HG03378 (cell line): ENCODE results near the gene TMEM132E.

ENCODE experiments used
- ATAC-seq: cut with Tn5 transposase; IDR thresholded peaks from one replicate; pipeline ENCODE4 v1.9.1; 2021; ENCODE audit warnings: mild to moderate bottlenecking, moderate library complexity; ENCODE audit not compliant: unreplicated experiment

Gene TMEM132E

GRCh38 chr17:34658811-34659560 is 79.6 kb downstream of the TMEM132E start:
- no peak for ATAC-seq

- no peak for ATAC-seq
These were observed 84.3 kb downstream of the TMEM132E start for GRCh38 chr17:34663714-34664113.

DNA sequence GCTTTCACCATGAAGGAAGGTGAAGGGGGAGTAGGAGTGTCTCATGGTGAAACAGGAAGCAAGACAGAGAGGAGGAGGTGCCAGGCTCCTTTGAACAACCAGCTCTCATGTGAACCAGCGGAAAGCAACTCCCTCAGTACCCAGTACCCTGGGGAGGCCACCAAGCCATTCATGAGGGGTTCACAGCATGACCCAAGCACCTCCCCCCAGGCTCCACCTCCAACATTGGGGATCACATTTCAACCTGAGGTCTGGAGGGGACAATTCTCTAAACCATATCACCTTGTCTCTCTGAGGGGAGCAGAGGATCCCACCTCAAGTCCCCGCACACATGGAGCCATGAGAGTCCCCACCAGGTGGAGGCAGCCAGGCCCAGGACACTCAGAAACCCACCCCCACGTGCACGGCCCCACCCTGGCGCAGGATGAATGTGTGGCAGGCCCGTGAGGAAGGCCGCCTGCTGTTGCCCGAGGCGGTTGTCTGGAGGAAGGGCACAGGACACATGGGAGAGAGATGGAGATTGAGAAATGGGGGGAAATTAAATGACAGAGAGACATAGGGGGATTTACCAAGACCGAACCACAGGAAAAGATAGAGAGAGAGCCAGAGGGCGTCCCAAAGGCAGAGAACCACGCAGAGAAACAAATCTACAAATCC is 85.9 kb downstream of the TMEM132E start:
- ATAC-seq: no peak

GRCh38 chr17:34665819-34666763 is 86.7 kb downstream of the TMEM132E start:
- ATAC-seq: no peak

- no peak for ATAC-seq
These were observed 88.3 kb downstream of the TMEM132E start for GRCh38 chr17:34667656-34668055.

GRCh38 chr17:34668206-34668605 is 88.8 kb downstream of the TMEM132E start:
- no peak for ATAC-seq

GRCh38 chr17:34669511-34669910 is 90.1 kb downstream of the TMEM132E start:
- ATAC-seq: no peak

- ATAC-seq: no peak
These were observed 91.2 kb downstream of the TMEM132E start for GRCh38 chr17:34670618-34671017.

- ATAC-seq: no peak
These were observed 91.8 kb downstream of the TMEM132E start for GRCh38 chr17:34671191-34671590.

DNA sequence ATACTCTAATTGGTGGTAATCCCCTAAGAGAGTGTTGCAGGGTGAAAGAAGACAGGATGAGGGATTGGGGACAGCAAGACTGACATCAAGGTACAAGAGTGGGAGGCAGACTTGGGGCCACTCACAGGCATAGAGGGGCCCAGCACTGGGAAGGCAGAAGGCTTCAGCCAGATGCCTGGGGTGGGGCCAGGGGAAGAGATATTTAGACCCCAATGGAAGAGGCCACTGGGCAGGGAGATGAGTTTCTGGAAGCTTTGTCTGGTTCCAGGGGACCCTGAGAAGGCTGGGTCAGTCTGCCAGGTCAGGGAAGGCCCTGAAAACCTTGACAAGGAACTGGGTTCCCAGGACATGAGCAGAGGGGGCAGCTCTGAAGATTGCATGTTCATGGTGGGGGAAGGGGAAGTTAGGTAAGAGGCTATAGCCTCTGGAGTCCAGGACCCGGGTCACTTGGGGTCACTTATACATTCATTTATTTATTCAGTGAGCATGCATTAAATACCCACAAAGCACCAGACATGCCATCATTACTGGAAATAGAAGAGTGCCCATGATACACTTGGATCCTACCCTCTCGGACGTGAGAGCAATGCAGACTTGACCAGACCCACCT is 92.9 kb downstream of the TMEM132E start:
- ATAC-seq: no peak

- no peak for ATAC-seq
These were observed 94.1 kb downstream of the TMEM132E start for GRCh38 chr17:34673516-34673915.

DNA sequence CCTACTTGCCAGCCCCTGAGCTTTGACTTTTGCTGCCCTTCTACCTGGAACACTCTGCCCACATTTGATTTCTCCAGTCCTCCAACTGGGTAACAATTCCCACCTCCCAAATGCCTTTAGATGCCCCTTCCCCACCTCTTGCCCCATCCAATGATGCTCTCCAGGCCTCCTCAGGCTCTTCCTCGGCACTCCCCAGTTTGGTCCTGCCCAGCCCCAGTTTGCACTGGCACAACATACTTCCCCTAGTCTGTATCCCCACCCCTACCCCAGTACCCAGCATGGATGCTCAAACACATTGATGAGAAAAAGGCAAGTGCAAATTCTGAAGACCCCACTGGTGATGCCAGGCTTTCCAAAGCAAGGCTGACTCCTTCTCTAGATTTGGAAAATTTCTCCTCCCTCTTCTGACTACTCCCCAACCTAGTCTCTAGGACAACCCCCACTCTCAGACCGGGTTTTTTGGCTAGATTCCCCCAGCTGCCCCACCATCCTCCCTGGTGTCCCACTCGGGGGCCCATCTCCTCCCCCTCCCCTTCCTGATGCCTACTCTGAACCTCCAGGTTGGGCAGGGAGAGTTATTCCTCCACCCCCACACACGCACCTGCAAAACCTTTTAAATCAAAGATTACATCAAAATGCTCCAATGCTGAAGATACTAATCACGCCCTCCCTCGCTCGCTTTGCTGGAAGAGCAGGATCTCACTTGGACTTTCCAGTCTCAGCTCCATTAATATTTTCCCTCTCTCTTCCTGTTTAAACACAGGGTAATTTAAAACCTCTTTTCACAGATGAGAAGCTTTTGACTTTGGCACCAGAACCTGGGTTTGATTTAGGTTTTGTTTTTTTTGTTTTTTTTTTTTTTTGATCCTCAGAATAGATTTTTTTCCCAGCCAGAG is 94.9 kb downstream of the TMEM132E start:
- ATAC-seq: no peak

GRCh38 chr17:34675143-34675542 is 95.8 kb downstream of the TMEM132E start:
- no peak for ATAC-seq

DNA sequence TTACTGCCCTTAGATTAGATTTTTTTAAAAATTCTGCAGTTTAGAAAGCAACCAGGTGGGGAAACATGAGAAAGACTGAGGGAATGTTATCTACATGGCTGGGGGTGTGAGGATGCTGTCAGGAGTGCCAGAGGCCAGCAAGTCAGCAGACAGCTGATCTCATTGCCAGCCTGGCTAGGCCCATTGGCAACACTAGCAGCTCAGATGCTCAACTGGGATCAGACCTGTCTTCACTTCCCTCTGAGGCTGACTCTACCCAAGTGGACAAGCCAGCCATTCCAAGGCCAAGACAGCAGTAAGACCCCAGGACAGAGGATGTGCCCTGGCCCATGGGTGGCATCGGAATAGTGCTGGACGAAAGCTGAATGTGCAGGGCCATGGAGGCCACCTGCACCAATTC is 96.2 kb downstream of the TMEM132E start:
- ATAC-seq: no peak

GRCh38 chr17:34680151-34680550 is 100.8 kb downstream of the TMEM132E start:
- ATAC-seq: no peak

- ATAC-seq: no peak
These were observed 102.9 kb downstream of the TMEM132E start for GRCh38 chr17:34682305-34682704.

DNA sequence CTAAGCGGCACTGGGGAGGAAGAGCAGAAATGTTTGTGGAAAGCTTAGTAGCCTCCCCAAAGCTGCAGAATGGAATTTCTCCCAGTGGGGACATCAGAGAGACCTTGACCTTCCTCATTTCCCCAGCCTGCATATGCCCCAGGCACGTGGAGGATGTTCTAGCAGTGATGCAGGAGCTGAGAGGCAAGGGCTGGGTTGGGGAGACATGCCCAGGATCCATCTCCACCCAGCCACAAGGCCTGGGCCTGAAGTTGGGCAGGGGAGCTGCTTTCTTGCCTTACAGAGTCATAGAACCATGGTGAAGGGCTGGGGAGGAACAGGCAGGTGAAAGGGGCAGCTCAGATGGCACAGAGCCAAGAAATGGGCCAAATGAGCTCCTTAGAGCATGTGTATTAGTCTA is 104.0 kb downstream of the TMEM132E start:
- no peak for ATAC-seq
